ENCODE data around the gene SPINT4. TPM values are rescaled to one million over a fixed set of nuclear protein-coding genes. Genes with fewer than 3 reads are reported as not detected.

The SPINT4 gene
- total and polyA plus RNA-seq, 10 donors: not detected

- WGBS, 5 donors: 90 to 97% (median 92%) methylated on average over 2 of the region's 2 CpGs
- intact Hi-C loops (cut with DNase I; ENCODE audit: low total_unique reads): no loop called here
- H3K27me3 ChIP-seq (replicated peaks in 1 of 7): peaks cover 0 to 20% (median 0%) of the 10 kb centered on the region in 7 donors
- TF ChIP-seq POLR2AphosphoS5 (IDR thresholded peaks at IDR 0.05) (no peak), CTCF (IDR thresholded peaks at IDR 0.05 in 8 of 11, conservative IDR thresholded peaks at IDR 0.05 in 3 of 11) (no peak), POLR2A (IDR thresholded peaks at IDR 0.05) (no peak)
- no peaks in the 10 kb centered on the region for H3K36me3 ChIP-seq
- DNase-seq: no peak
- no peak overlapping the region for H3K27ac ChIP-seq
- no peaks in the 10 kb centered on the region for H3K9me3 ChIP-seq
- H3K4me3 ChIP-seq: no peak overlapping the region
- no peaks in the 10 kb centered on the region for H3K4me1 ChIP-seq
These were observed 26.7 kb upstream of the SPINT4 start for GRCh38 chr20:45695496-45695895.

GRCh38 chr20:45701104-45701503 lies 21.0 kb upstream of the SPINT4 start:
- H3K9me3 ChIP-seq: no peaks in the 10 kb centered on the region
- intact Hi-C loops (cut with DNase I; ENCODE audit: low total_unique reads): no loop called here
- WGBS, 5 donors: 54 to 74% (median 64%) methylated on average over 4 of the region's 4 CpGs
- no peak overlapping the region for H3K4me3 ChIP-seq
- peaks cover 0 to 19% (median 0%) of the 10 kb centered on the region in 7 donors for H3K27me3 ChIP-seq (replicated peaks in 1 of 7)
- DNase-seq: no peak
- no peaks in the 10 kb centered on the region for H3K4me1 ChIP-seq
- H3K27ac ChIP-seq: no peak overlapping the region
- no peaks in the 10 kb centered on the region for H3K36me3 ChIP-seq
- TF ChIP-seq CTCF (IDR thresholded peaks at IDR 0.05 in 8 of 11, conservative IDR thresholded peaks at IDR 0.05 in 3 of 11): no peak
- no peak for TF ChIP-seq POLR2AphosphoS5 (IDR thresholded peaks at IDR 0.05)
- TF ChIP-seq POLR2A (IDR thresholded peaks at IDR 0.05): no peak

DNA sequence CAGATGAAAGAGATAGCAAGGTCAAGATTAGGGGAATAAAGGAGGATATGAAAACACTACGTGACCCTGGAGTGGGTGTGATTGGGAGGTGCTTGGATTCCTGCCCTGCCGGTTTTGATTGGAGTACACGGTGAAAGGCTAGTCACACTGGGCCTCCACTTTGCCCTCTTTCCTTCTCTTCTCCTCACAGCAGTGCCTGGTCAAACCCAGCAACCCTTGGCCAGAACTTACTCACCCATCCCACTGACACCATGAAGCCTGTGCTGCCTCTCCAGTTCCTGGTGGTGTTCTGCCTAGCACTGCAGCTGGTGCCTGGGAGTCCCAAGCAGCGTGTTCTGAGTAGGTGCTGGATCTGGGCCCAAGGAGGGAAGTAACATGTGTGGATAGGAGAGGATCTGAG lies 20.3 kb upstream of the SPINT4 start, which contains the start of gene WFDC13:
Gene WFDC13, plus strand, starts transcription at position 166 of the 400 bp plus-strand sequence. Its CDS starts 86 bp downstream, at position 252.
- 69 to 85% (median 76%) methylated on average over 4 of the region's 4 CpGs for WGBS, 5 donors
- no peaks in the 10 kb centered on the region for H3K9me3 ChIP-seq

More for the DNA sequence above, 20.3 kb upstream of the SPINT4 start, which contains the start of gene WFDC13:
- no peak for TF ChIP-seq POLR2A (IDR thresholded peaks at IDR 0.05)
- TF ChIP-seq CTCF (IDR thresholded peaks at IDR 0.05 in 8 of 11, conservative IDR thresholded peaks at IDR 0.05 in 3 of 11): no peak
- TF ChIP-seq POLR2AphosphoS5 (IDR thresholded peaks at IDR 0.05): no peak
- intact Hi-C loops (cut with DNase I; ENCODE audit: low total_unique reads): no loop called here
- DNase-seq: no peak
- Histone ChIP-seq H3K36me3 (no peaks in the 10 kb centered on the region), H3K27me3 (replicated peaks in 1 of 7) (peaks cover 0 to 25% (median 0%) of the 10 kb centered on the region in 7 donors), H3K4me1 (no peaks in the 10 kb centered on the region), H3K27ac (no peak within 1 kb of the TSS), H3K4me3 (no peak within 1 kb of the TSS)
